Measurements from ENCODE around the gene ANO8.
A peak's percentile ranks its signal among the peaks of the same experiment; 100 is the strongest.

Gene ANO8

GRCh38 chr19:17312189-17313113, 22.2 kb downstream of the ANO8 start:
- Histone ChIP-seq H3K27ac (no peak overlapping the region), H3K4me3 (no peak overlapping the region), H3K4me1 (peaks cover 0 to 40% (median 27%) of the 10 kb centered on the region in 4 donors), H3K36me3 (peaks cover 22 to 53% (median 32%) of the 10 kb centered on the region in 3 donors), H3K27me3 (no peaks in the 10 kb centered on the region), H3K9me3 (no peaks in the 10 kb centered on the region)
- no peak for TF ChIP-seq CTCF (IDR thresholded peaks at IDR 0.05)
- intact Hi-C loops (cut with DNase I; ENCODE audit: low total_unique reads): no loop called here
- DNase-seq: no peak

GRCh38 chr19:17311455-17312188, 23.0 kb downstream of the ANO8 start:
- no peaks in the 10 kb centered on the region for H3K27me3 ChIP-seq
- TF ChIP-seq CTCF (IDR thresholded peaks at IDR 0.05): no peak
- H3K36me3 ChIP-seq: peaks cover 19 to 45% (median 30%) of the 10 kb centered on the region in 3 donors
- H3K27ac ChIP-seq: no peak overlapping the region
- no peak for DNase-seq
- H3K9me3 ChIP-seq: no peaks in the 10 kb centered on the region
- peaks cover 0 to 49% (median 33%) of the 10 kb centered on the region in 4 donors for H3K4me1 ChIP-seq
- intact Hi-C loops (cut with DNase I; ENCODE audit: low total_unique reads): no loop called here
- H3K4me3 ChIP-seq: no peak overlapping the region

- no peaks in the 10 kb centered on the region for H3K27me3 ChIP-seq
- H3K4me1 ChIP-seq: peaks cover 0 to 59% (median 40%) of the 10 kb centered on the region in 4 donors
- peak overlapping the region; percentile 79 to 87 for H3K27ac ChIP-seq
- DNase-seq: no peak
- no peaks in the 10 kb centered on the region for H3K9me3 ChIP-seq
- TF ChIP-seq CTCF (IDR thresholded peaks at IDR 0.05): no peak
- peak overlapping the region; percentile 71 to 96 for H3K4me3 ChIP-seq
- peaks cover 6 to 31% (median 16%) of the 10 kb centered on the region in 3 donors for H3K36me3 ChIP-seq
- intact Hi-C loops (cut with DNase I; ENCODE audit: low total_unique reads): no loop called here
These were observed 24.6 kb downstream of the ANO8 start for GRCh38 chr19:17309965-17310461.

- peak; percentile 100 for DNase-seq
- H3K9me3 ChIP-seq: no peaks in the 10 kb centered on the region
- no peaks in the 10 kb centered on the region for H3K27me3 ChIP-seq
- no peak for TF ChIP-seq CTCF (IDR thresholded peaks at IDR 0.05)
- intact Hi-C loops (cut with DNase I; ENCODE audit: low total_unique reads): no loop called here
- H3K4me1 ChIP-seq: peaks cover 0 to 66% (median 45%) of the 10 kb centered on the region in 4 donors
- peak within 1 kb of the TSS; percentile 71 to 96 for H3K4me3 ChIP-seq
- H3K27ac ChIP-seq: peak within 1 kb of the TSS; percentile 79 to 87
- peaks cover 6 to 25% (median 11%) of the 10 kb centered on the region in 3 donors for H3K36me3 ChIP-seq
These were observed 25.3 kb downstream of the ANO8 start, which contains the start of gene DDA1 for GRCh38 chr19:17309198-17309964. Gene DDA1 (plus strand): TSS chr19:17309563. CDS start chr19:17309655, 92 bp downstream.

- Histone ChIP-seq H3K4me3 (no peak overlapping the region), H3K4me1 (peaks cover 0 to 78% (median 55%) of the 10 kb centered on the region in 4 donors), H3K27ac (no peak overlapping the region), H3K36me3 (peaks cover 0 to 14% (median 0%) of the 10 kb centered on the region in 3 donors), H3K27me3 (no peaks in the 10 kb centered on the region), H3K9me3 (no peaks in the 10 kb centered on the region)
- DNase-seq: no peak
- intact Hi-C loops (cut with DNase I; ENCODE audit: low total_unique reads): no loop called here
- TF ChIP-seq CTCF (IDR thresholded peaks at IDR 0.05): no peak
These were observed 26.7 kb downstream of the ANO8 start for GRCh38 chr19:17307876-17308377.

Data from tibial artery (tissue), 4 donors.